Type B pancreatic cell (in vitro differentiated cells): ENCODE results near the gene SHISA5. TPM values are rescaled to one million over a fixed set of nuclear protein-coding genes. Genes with fewer than 3 reads are reported as not detected.

Experiments used
- DNase-seq: peaks from one replicate; pipeline ENCODE4 v3.0.0; 2021; ENCODE audit warnings: mixed read lengths; ENCODE audit not compliant: unreplicated experiment; ENCODE audit errors: extremely low spot score
- H3K27ac Mint-ChIP-seq: 2 replicates; pipeline ENCODE4 v1.8.0; 2021; ENCODE audit warnings: mild to moderate bottlenecking, mixed read lengths
- H3K27me3 Mint-ChIP-seq: 2 replicates; pipeline ENCODE4 v1.8.0; 2021; ENCODE audit warnings: mixed read lengths
- H3K36me3 Mint-ChIP-seq: 2 replicates; pipeline ENCODE4 v1.8.0; 2021; ENCODE audit warnings: mixed read lengths
- H3K4me1 Mint-ChIP-seq: one replicate; pipeline ENCODE4 v1.8.0; 2021; ENCODE audit warnings: mixed read lengths; ENCODE audit not compliant: unreplicated experiment
- H3K4me3 Mint-ChIP-seq: 2 replicates; pipeline ENCODE4 v1.8.0; 2021; ENCODE audit warnings: mild to moderate bottlenecking, mixed read lengths
- H3K9me3 Mint-ChIP-seq: 2 replicates; pipeline ENCODE4 v1.8.0; 2021; ENCODE audit warnings: mixed read lengths
- total RNA-seq: library from RNA; stranded (reverse); gene quantifications from 2 replicates; pipeline ENCODE4 v1.2.1, GENCODE V29; 2021; ENCODE audit warnings: low replicate concordance
- TF ChIP-seq, protein P1 (sequence below): fragments of 200-600 bp; sonication (generic); conservative IDR thresholded peaks from 2 replicates; pipeline ENCODE4 v1.5.0; 2021; ENCODE audit warnings: antibody characterized with exemption, mild to moderate bottlenecking

The SHISA5 gene
- total RNA-seq, 1 donor from 2014 or later, result 162 TPM

DNA sequence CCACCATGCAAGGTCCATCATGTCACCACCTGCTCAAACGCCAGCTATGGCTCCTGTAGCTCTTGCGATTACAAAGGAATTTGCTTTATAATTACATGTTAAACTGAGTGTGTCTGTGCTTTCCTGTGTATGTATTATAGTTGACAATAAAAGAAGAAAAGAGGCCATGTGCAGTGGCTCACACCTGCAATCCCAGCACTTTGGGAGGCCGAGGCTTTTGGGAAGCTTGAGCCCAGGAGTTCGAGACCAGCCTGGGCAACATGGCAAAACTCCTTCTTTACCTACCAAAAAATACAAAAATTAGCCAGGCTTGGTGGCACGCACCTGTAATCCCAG lies 30.4 kb downstream of the SHISA5 start:
- Mint-ChIP-seq H3K9me3 (no peaks in the 10 kb centered on the region), H3K4me3 (peak overlapping the region; percentile 99), H3K27ac (peak overlapping the region; percentile 100), H3K4me1 (peaks cover 22% of the 10 kb centered on the region), H3K36me3 (peaks cover 4% of the 10 kb centered on the region), H3K27me3 (no peaks in the 10 kb centered on the region)
- TF ChIP-seq, protein P1, sequence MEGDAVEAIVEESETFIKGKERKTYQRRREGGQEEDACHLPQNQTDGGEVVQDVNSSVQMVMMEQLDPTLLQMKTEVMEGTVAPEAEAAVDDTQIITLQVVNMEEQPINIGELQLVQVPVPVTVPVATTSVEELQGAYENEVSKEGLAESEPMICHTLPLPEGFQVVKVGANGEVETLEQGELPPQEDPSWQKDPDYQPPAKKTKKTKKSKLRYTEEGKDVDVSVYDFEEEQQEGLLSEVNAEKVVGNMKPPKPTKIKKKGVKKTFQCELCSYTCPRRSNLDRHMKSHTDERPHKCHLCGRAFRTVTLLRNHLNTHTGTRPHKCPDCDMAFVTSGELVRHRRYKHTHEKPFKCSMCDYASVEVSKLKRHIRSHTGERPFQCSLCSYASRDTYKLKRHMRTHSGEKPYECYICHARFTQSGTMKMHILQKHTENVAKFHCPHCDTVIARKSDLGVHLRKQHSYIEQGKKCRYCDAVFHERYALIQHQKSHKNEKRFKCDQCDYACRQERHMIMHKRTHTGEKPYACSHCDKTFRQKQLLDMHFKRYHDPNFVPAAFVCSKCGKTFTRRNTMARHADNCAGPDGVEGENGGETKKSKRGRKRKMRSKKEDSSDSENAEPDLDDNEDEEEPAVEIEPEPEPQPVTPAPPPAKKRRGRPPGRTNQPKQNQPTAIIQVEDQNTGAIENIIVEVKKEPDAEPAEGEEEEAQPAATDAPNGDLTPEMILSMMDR, result no peak
- DNase-seq, result no peak

DNA sequence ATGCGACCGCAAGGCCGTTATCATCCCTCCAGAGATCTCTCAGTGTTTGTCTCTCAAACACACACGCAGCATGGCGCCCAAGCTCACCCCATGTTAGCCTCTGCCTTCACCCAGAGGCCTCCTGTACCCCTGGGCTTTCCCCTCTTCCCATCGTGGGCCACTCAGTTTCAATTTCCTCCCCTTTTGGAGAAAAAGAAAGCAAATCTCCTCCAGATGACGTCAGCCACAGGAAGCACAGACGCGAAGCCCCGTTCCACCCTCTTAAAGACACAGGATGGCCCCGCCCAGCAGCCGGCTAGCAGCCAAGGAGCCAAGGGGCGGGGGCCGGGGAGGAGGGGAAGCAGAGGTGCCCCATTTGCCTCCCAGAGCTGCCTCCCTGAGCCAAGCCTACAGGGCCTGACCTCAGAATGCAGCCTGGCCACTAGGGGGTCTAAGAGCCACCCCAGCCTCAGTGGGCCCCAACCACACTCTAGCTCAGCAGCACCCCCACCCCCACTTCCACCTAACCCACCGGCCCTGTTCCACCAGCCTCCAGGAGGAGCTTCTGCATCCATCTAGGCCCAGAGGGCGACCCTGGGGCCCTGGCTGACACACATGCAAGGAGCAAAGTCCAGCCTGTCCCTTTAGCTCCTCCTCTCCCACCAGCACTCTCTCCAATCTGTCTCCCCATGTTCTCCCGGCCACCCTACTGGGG lies 30.9 kb downstream of the SHISA5 start:
- Mint-ChIP-seq H3K36me3 (peaks cover 4% of the 10 kb centered on the region), H3K9me3 (no peaks in the 10 kb centered on the region), H3K27me3 (no peaks in the 10 kb centered on the region), H3K4me1 (peaks cover 23% of the 10 kb centered on the region), H3K27ac (peak overlapping the region; percentile 100), H3K4me3 (peak overlapping the region; percentile 99)
- TF ChIP-seq, protein P1, result peak; percentile 73
- DNase-seq, result peak; percentile 91

DNA sequence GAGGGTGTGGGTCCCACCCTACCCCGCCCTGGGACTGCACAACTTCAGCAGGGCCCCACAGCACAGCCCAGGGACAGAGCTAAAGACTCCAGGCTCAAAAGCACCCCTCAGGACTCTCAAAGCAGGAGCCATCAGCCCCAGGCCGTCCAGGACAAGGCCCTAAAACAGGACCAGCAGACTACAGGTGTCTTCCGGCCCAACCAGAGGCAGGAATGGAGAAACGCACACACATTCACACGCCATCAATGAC lies 31.4 kb downstream of the SHISA5 start:
- DNase-seq, result no peak
- TF ChIP-seq, protein P1, result no peak
- Mint-ChIP-seq H3K27me3 (no peaks in the 10 kb centered on the region), H3K36me3 (peaks cover 4% of the 10 kb centered on the region), H3K4me3 (peak overlapping the region; percentile 99), H3K9me3 (no peaks in the 10 kb centered on the region), H3K4me1 (peaks cover 27% of the 10 kb centered on the region), H3K27ac (peak overlapping the region; percentile 100)

DNA sequence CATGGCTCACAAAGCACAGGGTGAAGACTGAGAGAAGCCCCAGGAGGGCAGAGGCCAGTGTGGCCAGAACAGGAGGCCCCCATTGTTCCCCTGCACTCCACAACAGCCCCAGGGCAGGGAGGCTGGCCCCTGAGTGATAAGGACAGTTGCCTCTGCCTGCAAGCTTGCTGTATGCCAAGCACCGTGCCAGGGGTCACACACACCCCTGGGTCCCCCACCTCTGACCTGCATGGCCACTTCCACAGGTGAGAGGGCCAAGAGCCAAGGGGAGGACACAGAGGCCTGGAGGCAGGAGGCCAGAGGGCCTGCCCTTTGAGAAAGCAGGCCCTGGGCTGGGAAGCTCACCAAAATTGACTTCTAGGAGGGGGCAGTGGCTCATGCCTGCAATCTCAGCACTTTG lies 33.7 kb downstream of the SHISA5 start:
- Mint-ChIP-seq H3K9me3 (no peaks in the 10 kb centered on the region), H3K36me3 (peaks cover 8% of the 10 kb centered on the region), H3K27me3 (no peaks in the 10 kb centered on the region), H3K4me1 (peaks cover 33% of the 10 kb centered on the region), H3K4me3 (peak overlapping the region; percentile 77), H3K27ac (peak overlapping the region; percentile 100)
- DNase-seq, result no peak
- TF ChIP-seq, protein P1, result no peak

DNA sequence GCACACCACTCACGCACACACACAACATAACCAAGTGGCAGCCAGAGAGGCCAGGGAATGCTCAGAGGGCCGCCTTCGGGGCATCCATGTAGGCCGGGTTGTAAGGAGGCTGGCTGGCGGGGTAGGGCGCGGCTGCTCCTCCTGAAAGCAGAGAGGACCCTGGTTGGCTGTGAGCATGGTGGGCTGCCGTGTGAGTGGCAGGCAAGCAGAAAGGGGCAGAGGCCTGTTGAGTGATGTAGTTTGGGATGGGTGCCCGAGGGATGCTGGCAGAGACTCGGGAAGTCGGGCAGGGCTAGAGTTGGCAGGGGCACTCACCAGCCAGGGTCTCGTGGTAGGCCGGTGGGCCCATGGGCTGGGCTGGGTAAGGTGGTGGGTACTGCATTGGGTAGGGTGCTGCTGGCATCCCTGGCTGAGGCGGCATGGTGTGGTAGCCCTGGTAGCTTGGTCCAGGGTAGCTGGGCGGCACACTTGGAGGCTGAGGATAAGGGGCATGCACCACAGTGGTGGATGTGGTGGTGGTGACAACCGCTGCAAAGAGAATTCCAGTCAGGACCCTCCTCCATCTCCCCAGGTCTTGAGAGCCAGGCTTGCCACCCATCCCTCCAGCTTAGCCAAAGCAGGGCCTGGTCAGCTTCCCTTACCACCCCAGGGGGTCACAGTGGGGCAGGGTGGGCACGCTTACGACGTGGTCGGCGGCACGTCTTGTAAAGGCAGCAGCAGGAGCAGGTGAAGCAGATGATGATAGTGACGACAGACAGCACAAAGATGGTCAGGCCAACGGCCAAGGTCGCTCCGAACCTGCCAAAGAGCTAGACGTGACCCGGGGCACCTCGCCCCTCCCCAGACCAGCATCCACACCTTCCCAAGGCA lies 34.7 kb downstream of the SHISA5 start:
- DNase-seq, result no peak
- Mint-ChIP-seq H3K27me3 (no peaks in the 10 kb centered on the region), H3K4me3 (no peak overlapping the region), H3K9me3 (no peaks in the 10 kb centered on the region), H3K36me3 (peaks cover 8% of the 10 kb centered on the region), H3K4me1 (peaks cover 29% of the 10 kb centered on the region), H3K27ac (peak overlapping the region; percentile 100)
- TF ChIP-seq, protein P1, result no peak
